HepG2 (cell line): ENCODE results near the gene ECPAS. TPM values are rescaled to one million over a fixed set of nuclear protein-coding genes. Genes with fewer than 3 reads are reported as not detected.
A peak's percentile ranks its signal among the peaks of the same experiment; 100 is the strongest.

ENCODE experiments used
- CCDC6 ChIP-seq: sonication (generic); formaldehyde crosslinking; IDR thresholded peaks from 2 replicates; pipeline ENCODE4 v1.8.1; 2022; ENCODE audit warnings: mild to moderate bottlenecking, missing genetic modification reagents, moderate library complexity
- FOXA3 ChIP-seq: IDR thresholded peaks from 2 replicates; pipeline ENCODE4 v1.6.1; 2016; ENCODE audit warnings: missing genetic modification reagents, missing compliant biosample characterization
- FOXK1 ChIP-seq: sonication (generic); formaldehyde crosslinking; IDR thresholded peaks from 2 replicates; pipeline ENCODE4 v1.4.0; 2020; ENCODE audit warnings: low read depth, missing genetic modification reagents, borderline replicate concordance
- HIVEP1 ChIP-seq: sonication (generic); formaldehyde crosslinking; IDR thresholded peaks from 2 replicates; pipeline ENCODE4 v1.4.0; 2020; ENCODE audit warnings: mild to moderate bottlenecking, missing genetic modification reagents
- KDM1A ChIP-seq: IDR thresholded peaks from 2 replicates; pipeline ENCODE4 v1.6.1; 2016; ENCODE audit warnings: missing compliant biosample characterization
- MBD4 ChIP-seq: IDR thresholded peaks from 2 replicates; pipeline ENCODE4 v1.6.1; 2012; ENCODE audit warnings: low read length, inconsistent platforms, borderline replicate concordance
- MZF1 ChIP-seq: sonication (generic); formaldehyde crosslinking; IDR thresholded peaks from 2 replicates; pipeline ENCODE4 v1.8.1; 2023; ENCODE audit warnings: mild to moderate bottlenecking, missing genetic modification reagents, borderline replicate concordance
- POLR2AphosphoS2 ChIP-seq: IDR thresholded peaks from 2 replicates; pipeline ENCODE4 v1.6.1; 2011; ENCODE audit warnings: low read depth, low read length, improper control_type of control experiment
- PPARG ChIP-seq: conservative IDR thresholded peaks from 2 replicates; pipeline ENCODE4 v1.6.1; 2016; ENCODE audit warnings: missing biosample characterization, missing genetic modification reagents
- RFXANK ChIP-seq: IDR thresholded peaks from 2 replicates; pipeline ENCODE4 v1.6.1; 2016
- SIN3A ChIP-seq: IDR thresholded peaks from 2 replicates; pipeline ENCODE4 v1.6.1; 2011; ENCODE audit warnings: low read depth, mild to moderate bottlenecking, control low read depth, low read length, borderline replicate concordance
- SNAPC2 ChIP-seq: sonication (generic); formaldehyde crosslinking; IDR thresholded peaks from 2 replicates; pipeline ENCODE4 v1.8.1; 2022; ENCODE audit warnings: mild to moderate bottlenecking, missing genetic modification reagents
- SOX6 ChIP-seq, 2 experiments: fragments of 450-650 bp in 1 of 2; sonication (generic) in 1 of 2; formaldehyde crosslinking in 1 of 2; IDR thresholded peaks; 2 replicates each; pipeline versions ENCODE4 v1.4.0 to v1.6.1; 2017 to 2020; ENCODE audit warnings: antibody characterized with exemption in 1 of 2, mild to moderate bottlenecking in 1 of 2, missing genetic modification reagents in 1 of 2
- THAP11 ChIP-seq: IDR thresholded peaks from 2 replicates; pipeline ENCODE4 v1.6.1; 2016; ENCODE audit warnings: missing biosample characterization, missing genetic modification reagents
- ZFY ChIP-seq: sonication (generic); formaldehyde crosslinking; IDR thresholded peaks from 2 replicates; pipeline ENCODE4 v1.4.0; 2020; ENCODE audit warnings: missing genetic modification reagents
- ZNF207 ChIP-seq: fragments of 450-650 bp; IDR thresholded peaks from 2 replicates; pipeline ENCODE4 v1.6.1; 2016; ENCODE audit warnings: antibody characterized with exemption, borderline replicate concordance
- ZNF317 ChIP-seq: sonication (generic); formaldehyde crosslinking; IDR thresholded peaks from 2 replicates; pipeline ENCODE4 v1.5.0; 2020; ENCODE audit warnings: mild to moderate bottlenecking, missing genetic modification reagents
- ZNF589 ChIP-seq: sonication (generic); formaldehyde crosslinking; conservative IDR thresholded peaks from 2 replicates; pipeline ENCODE4 v1.8.0; 2022; ENCODE audit warnings: mild to moderate bottlenecking, moderate library complexity, missing genetic modification reagents
- ZNF747 ChIP-seq: sonication (generic); formaldehyde crosslinking; IDR thresholded peaks from 2 replicates; pipeline ENCODE4 v1.8.1; 2023; ENCODE audit warnings: missing genetic modification reagents, mild to moderate bottlenecking, borderline replicate concordance
- polyA plus RNA-seq, 8 experiments: library from polyadenylated mRNA; depleted of rRNA in 3 of 8; stranded (reverse) in 7 of 8; unstranded in 1 of 8; fragments of >200 nt; fragmentation: Illumina TruSeq in 4 of 8; extraction: Trizol in 4 of 8; gene quantifications; 2 replicates each; pipeline versions ENCODE4 v1.2.1 to v1.2.3, GENCODE V29; 2011 to 2016; ENCODE audit warnings: low read depth in 4 of 8, missing spikeins in 1 of 8, mixed read lengths in 1 of 8; ENCODE audit not compliant: insufficient read depth in 1 of 8
- total RNA-seq, 5 experiments: library from RNA; depleted of rRNA; stranded (reverse); fragments of >200 nt; fragmentation: Illumina TruSeq; extraction: Trizol; gene quantifications; 2 replicates each; pipeline ENCODE4 v1.2.3, GENCODE V29; 2016; ENCODE audit warnings: low read depth in 1 of 5
- TF ChIP-seq, protein P1 (sequence below): IDR thresholded peaks from 2 replicates; pipeline ENCODE4 v1.6.1; 2012; ENCODE audit warnings: inconsistent platforms
- TF ChIP-seq, protein P2 (sequence below): sonication (generic); formaldehyde crosslinking; IDR thresholded peaks from 2 replicates; pipeline ENCODE4 v1.4.0; 2020; ENCODE audit warnings: mild to moderate bottlenecking, missing genetic modification reagents
- TF ChIP-seq, protein P3 (sequence below): IDR thresholded peaks from 2 replicates; pipeline ENCODE4 v1.6.1; 2018; ENCODE audit warnings: missing genetic modification reagents, mild to moderate bottlenecking, missing compliant biosample characterization
- TF ChIP-seq, protein P4 (sequence below): sonication (generic); formaldehyde crosslinking; IDR thresholded peaks from 2 replicates; pipeline ENCODE4 v1.4.0; 2020; ENCODE audit warnings: low read depth, mild to moderate bottlenecking, missing genetic modification reagents
- TF ChIP-seq, protein P5 (sequence below): sonication (generic); formaldehyde crosslinking; IDR thresholded peaks from 2 replicates; pipeline ENCODE4 v1.8.1; 2022; ENCODE audit warnings: low read depth, mild to moderate bottlenecking, missing genetic modification reagents

The ECPAS gene
- total and polyA plus RNA-seq, 2 of the 13 experiments (the other 11 are each of a cell fraction or from before 2014, with no cell fraction given) = 35.3 to 58.0 TPM

DNA sequence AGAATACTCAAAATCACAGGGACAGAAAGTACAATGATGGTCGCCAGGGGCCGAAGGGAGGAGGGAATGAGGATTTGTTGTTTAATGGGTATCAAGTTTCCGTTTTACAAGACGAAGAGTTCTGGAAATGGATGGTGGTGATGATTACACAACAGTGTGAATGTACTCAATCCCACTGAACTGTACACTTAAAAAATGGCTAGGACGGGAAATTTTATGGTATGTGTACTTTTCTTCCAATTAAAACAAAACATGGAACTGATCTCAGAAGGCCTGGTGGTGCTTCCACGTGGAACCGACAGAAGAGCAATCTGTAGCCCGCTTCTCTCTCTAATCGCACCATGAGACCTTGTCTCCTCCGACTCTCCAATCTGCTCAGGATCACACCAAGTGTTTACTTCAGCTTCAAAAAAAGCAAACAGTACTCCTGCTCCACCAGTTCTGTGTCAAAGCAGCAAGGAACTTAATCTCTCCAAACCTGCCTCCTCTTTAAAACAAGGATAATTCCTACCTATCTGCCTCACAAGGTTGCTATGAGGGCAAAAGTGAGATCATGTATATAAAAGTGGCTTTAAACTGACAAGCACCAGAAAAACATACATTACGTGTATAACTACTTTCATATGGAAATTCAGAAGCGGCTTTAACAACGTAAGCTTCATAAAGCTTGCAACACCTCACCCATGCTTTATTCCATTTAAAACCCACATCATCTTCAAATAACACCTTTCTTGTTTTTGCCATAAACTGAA, 2.1 kb downstream of the ECPAS start (continued):
- TF ChIP-seq FOXA3 (peak; percentile 27), ZFY (peak; percentile 20; the same call in 1 of the 2 replicates), SNAPC2 (CRISPR knock-in tag) (peak; percentile 52; the same call in 1 of the 2 replicates), ZNF317 (0 out of 2 replicates have a peak, but pooled peaks have one; percentile 19), ZNF207 (no peak), CCDC6 (no peak), MBD4 (no peak), ZNF589 (CRISPR knock-in tag) (no peak), SIN3A (0 out of 2 replicates have a peak, but pooled peaks have one; percentile 59), ZNF747 (CRISPR knock-in tag) (0 out of 2 replicates have a peak, but pooled peaks have one; percentile 25), FOXK1 (CRISPR knock-in tag) (peak; percentile 25; the same call in 1 of the 2 replicates), POLR2AphosphoS2 (no peak), HIVEP1 (no peak), RFXANK (CRISPR knock-in tag) (no peak), PPARG (CRISPR knock-in tag) (no peak), MZF1 (CRISPR knock-in tag) (no peak), THAP11 (CRISPR knock-in tag) (peak; percentile 41; the same call in 1 of the 2 replicates), KDM1A (no peak), SOX6 (IDR thresholded peaks at IDR 0.05) (no peak), SOX6 (CRISPR knock-in tag; IDR thresholded peaks at IDR 0.05) (peak; percentile 20; the same call in 1 of the 2 replicates)
- TF ChIP-seq, protein P1, sequence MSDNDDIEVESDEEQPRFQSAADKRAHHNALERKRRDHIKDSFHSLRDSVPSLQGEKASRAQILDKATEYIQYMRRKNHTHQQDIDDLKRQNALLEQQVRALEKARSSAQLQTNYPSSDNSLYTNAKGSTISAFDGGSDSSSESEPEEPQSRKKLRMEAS = peak; percentile 32; the same call in 1 of the 2 replicates
- TF ChIP-seq, protein P2, sequence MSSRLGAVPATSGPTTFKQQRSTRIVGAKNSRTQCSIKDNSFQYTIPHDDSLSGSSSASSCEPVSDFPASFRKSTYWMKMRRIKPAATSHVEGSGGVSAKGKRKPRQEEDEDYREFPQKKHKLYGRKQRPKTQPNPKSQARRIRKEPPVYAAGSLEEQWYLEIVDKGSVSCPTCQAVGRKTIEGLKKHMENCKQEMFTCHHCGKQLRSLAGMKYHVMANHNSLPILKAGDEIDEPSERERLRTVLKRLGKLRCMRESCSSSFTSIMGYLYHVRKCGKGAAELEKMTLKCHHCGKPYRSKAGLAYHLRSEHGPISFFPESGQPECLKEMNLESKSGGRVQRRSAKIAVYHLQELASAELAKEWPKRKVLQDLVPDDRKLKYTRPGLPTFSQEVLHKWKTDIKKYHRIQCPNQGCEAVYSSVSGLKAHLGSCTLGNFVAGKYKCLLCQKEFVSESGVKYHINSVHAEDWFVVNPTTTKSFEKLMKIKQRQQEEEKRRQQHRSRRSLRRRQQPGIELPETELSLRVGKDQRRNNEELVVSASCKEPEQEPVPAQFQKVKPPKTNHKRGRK (CRISPR knock-in tag) = no peak
- TF ChIP-seq, protein P3, sequence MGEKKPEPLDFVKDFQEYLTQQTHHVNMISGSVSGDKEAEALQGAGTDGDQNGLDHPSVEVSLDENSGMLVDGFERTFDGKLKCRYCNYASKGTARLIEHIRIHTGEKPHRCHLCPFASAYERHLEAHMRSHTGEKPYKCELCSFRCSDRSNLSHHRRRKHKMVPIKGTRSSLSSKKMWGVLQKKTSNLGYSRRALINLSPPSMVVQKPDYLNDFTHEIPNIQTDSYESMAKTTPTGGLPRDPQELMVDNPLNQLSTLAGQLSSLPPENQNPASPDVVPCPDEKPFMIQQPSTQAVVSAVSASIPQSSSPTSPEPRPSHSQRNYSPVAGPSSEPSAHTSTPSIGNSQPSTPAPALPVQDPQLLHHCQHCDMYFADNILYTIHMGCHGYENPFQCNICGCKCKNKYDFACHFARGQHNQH (CRISPR knock-in tag) = peak; percentile 36; the same call in 1 of the 2 replicates
- TF ChIP-seq, protein P4, sequence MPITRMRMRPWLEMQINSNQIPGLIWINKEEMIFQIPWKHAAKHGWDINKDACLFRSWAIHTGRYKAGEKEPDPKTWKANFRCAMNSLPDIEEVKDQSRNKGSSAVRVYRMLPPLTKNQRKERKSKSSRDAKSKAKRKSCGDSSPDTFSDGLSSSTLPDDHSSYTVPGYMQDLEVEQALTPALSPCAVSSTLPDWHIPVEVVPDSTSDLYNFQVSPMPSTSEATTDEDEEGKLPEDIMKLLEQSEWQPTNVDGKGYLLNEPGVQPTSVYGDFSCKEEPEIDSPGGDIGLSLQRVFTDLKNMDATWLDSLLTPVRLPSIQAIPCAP (CRISPR knock-in tag) = no peak
- TF ChIP-seq, protein P5, sequence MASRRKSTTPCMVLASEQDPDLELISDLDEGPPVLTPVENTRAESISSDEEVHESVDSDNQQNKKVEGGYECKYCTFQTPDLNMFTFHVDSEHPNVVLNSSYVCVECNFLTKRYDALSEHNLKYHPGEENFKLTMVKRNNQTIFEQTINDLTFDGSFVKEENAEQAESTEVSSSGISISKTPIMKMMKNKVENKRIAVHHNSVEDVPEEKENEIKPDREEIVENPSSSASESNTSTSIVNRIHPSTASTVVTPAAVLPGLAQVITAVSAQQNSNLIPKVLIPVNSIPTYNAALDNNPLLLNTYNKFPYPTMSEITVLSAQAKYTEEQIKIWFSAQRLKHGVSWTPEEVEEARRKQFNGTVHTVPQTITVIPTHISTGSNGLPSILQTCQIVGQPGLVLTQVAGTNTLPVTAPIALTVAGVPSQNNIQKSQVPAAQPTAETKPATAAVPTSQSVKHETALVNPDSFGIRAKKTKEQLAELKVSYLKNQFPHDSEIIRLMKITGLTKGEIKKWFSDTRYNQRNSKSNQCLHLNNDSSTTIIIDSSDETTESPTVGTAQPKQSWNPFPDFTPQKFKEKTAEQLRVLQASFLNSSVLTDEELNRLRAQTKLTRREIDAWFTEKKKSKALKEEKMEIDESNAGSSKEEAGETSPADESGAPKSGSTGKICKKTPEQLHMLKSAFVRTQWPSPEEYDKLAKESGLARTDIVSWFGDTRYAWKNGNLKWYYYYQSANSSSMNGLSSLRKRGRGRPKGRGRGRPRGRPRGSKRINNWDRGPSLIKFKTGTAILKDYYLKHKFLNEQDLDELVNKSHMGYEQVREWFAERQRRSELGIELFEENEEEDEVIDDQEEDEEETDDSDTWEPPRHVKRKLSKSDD (CRISPR knock-in tag) = no peak
